HG02884 (cell line): Measurements from ENCODE around the gene CYP20A1.
"Not testable (repeated sequence)": the region's sequence is repeated elsewhere in the genome, so short reads cannot be mapped to it uniquely, and the experiment has no call there.

Source experiments
- ATAC-seq: cut with Tn5 transposase; IDR thresholded peaks from one replicate; pipeline ENCODE4 v1.9.1; 2021; ENCODE audit warnings: mild to moderate bottlenecking, moderate library complexity; ENCODE audit not compliant: unreplicated experiment

The CYP20A1 gene, protein sequence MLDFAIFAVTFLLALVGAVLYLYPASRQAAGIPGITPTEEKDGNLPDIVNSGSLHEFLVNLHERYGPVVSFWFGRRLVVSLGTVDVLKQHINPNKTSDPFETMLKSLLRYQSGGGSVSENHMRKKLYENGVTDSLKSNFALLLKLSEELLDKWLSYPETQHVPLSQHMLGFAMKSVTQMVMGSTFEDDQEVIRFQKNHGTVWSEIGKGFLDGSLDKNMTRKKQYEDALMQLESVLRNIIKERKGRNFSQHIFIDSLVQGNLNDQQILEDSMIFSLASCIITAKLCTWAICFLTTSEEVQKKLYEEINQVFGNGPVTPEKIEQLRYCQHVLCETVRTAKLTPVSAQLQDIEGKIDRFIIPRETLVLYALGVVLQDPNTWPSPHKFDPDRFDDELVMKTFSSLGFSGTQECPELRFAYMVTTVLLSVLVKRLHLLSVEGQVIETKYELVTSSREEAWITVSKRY

DNA sequence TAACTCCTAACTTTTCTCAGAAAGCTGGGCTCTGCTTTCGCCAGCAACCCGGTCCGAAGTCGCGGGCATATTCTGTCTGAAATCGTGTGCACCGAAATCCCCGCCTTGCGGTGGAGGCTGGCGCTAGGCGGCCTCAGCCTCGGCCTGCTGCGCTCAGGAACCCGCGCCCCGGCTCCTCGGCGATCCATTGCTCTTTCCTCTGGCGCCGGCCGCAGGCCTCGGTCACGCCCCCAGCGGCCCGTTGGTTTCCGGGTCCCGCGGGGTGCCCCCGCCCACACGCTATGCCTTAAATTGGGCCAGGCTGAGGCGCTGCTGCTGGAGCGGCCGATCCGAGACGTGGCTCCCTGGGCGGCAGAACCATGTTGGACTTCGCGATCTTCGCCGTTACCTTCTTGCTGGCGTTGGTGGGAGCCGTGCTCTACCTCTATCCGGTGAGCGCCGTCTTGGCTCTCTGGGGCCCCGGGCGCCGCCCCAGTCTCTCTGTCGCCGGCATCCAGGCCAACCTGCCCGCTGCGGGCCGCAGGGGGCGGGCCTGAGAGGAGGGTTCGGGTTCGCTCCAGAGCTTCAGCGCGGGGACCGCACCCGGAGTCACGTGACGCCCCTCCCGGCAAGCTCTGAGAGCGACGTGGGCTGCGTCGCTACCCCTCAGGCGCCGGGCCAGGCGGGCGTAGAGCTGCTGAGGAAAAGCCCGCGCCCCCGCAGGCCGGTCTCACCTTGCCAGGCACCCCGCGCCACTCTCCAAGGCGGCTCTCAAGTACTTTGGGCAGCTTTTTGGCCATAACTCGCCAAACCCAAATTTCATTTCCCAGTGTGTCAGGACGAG is at the start of gene CYP20A1:
CYP20A1 (plus strand) TSS at position 315 of the 823 bp plus-strand sequence; CDS start at position 360, 45 bp downstream.
- peak; percentile 85 for ATAC-seq

DNA sequence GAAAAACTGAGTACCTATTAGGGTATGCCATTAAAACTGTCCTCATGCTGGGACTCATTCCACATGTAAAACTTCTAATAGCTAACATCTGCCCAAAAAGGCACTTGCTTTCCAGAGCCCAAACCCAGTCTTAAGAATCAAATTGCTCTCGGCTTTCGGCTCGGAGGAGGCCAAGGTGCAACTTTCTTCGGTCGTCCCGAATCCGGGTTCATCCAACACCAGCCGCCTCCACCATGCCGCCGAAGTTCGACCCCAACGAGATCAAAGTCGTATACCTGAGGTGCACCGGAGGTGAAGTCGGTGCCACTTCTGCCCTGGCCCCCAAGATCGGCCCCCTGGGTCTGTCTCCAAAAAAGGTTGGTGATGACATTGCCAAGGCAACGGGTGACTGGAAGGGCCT is 48.3 kb upstream of the CYP20A1 start:
- ATAC-seq: not testable (repeated sequence)

DNA sequence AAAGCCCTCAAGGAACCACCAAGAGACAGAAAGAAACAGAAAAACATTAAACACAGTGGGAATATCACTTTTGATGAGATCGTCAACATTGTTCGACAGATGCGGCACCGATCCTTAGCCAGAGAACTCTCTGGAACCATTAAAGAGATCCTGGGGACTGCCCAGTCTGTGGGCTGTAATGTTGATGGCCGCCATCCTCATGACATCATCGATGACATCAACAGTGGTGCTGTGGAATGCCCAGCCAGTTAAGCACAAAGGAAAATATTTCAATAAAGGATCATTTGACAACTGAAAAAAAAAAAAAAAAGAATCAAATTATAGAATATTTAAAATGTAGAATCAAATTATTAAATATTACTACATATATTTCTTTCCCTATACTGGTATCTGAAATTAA is 47.8 kb upstream of the CYP20A1 start:
- ATAC-seq: not testable (repeated sequence)

DNA sequence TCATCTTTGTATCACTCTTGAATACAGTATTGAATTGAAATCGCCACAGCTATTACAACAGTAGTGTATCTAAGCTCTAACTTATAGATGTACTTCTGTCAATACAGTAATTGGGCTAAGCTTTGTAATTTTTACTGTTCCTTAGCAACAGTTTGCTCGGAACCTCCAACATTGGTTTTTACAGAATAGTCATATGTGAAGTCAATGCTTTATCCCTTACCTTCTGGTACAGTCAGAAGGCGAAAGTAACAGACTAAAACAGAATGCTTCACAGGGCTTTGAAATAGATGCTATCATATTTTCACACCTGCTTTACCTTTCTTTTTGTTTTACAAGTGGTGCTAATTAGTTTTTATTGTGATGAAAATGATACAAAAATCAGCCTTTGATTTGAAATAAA is 46.9 kb upstream of the CYP20A1 start:
- ATAC-seq: no peak

DNA sequence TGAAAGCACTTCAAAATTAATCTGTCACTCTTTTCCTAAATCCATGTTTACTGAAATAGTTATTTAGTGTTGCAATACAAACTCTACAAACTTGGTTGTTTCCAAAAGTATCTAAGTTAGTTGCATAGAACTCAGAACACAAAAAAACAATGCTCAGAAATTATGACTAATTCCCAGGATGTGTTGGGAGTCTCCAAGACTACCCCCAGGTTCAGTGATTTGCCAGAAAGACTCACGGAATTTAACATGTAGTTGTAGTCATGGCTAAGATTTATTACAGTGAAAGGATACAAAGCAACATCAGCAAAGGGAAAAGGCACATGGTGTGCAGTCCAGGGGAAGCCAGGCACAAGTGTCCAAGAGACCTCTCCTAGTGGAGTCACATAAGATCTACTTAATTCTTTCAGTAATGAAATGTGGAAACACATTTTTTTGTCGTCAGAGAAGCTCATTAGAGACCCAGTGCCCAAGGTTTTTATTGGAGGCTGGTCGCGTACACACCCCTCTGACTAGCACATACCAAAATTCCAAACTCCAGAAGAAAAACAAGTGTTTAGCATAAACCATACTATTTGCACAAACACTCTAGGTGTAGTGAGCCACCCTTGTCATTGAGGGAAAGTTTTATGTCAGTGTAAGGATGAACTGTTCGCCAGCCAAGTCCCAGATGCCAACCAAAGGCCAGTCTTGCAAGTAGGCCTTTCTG is 43.3 kb upstream of the CYP20A1 start:
- no peak for ATAC-seq

DNA sequence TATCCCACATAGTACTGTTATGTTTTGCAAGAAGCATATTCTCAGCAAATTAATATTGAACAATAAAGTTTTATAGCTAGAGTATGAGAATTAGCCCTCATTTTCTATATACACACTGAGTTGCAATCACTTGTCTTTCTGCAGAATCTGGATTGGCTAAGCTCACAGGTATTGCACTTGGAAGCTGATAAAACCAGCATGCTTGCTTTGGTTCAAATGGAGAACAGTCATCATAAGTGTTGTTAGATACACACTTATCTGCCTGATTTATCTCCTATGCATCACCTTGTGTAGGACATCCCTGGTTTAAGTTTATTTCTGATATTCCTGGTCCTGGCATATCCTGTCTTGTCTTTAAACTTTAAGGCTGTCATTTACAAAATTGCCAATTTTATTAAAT is 38.0 kb upstream of the CYP20A1 start:
- ATAC-seq: no peak

DNA sequence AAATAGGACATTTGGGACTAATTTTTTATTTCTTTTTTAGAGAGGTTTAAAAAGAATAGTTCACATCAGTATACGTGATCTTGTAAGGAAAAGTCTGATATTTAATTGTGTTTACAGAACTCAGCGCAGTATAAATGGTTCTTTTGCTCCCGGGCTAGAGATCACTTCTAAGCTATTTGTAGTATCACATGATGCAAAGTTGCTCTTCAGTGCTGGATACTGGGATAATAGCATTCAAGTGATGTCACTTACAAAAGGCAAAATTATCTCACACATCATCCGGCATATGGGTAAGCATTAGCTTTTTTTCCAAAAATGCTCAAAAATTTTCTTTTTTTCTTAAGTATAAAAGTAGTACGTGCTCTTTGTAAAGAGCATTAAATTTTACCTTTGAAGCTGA is 37.4 kb upstream of the CYP20A1 start:
- ATAC-seq: no peak

DNA sequence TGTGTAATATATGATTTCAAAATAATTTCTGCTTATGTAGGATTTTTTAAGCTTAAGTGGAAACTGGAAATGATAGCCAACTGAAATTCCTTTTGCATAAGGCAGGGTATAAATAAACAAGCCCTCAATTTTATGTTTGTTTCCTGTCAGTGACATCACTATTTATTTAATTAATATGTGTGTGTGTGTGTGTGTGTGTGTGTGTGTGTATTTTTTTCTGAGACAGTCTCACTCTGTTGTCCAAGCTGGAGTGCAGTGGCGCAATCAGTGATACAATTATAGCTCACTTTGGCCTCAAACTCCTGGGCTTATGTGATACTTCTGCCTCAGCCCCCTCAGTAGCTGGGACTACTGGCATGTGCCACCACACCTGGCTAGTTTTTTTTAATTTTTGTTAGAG is 29.3 kb upstream of the CYP20A1 start:
- ATAC-seq: no peak

DNA sequence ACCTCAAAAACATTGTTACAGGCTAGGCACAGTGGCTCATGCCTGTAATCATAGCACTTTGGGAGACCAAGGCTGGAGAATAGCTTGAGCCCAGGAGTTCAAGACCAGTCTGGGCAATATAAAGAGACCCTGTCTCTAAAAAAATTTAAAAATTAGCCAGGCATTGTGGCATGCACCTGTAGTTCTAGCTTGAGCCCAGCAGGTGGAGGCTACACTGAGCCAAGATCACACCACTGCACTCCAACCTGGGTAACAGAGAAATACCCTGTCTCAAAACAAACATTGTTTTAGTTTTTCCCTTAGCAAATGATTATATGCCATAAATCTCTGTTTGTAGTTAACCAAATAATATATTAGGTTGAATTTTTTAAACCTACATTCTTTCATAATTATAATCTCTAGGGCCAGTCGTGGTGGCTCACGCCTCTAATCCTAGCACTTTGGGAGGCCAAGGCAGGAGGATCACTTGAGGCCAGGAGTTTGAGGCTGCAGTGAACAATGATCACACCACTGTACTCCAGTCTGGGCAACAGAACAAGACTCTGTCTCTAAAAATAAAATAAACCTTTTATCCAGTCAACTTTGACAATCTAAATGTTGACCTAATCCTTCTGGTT is 13.3 kb upstream of the CYP20A1 start:
- ATAC-seq: no peak

DNA sequence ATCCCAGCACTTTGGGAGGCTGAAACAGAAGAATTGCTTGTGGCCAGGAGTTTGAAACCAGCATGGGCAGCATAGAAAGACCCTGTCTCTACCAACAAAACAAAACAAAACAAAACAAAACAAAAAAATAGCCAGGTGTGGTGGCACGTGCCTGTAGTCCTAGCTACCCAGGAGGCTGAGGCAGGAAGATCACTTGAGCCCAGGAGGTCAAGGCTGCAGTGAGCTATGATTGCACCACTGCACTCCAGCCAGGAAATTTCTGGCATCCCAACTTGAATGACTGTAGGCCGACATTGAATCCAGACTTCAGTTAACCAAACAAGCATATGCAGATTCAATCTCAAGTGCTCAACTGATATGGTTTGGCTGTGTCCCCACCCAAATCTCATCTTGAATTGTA is 9.1 kb upstream of the CYP20A1 start:
- ATAC-seq: not testable (repeated sequence)

DNA sequence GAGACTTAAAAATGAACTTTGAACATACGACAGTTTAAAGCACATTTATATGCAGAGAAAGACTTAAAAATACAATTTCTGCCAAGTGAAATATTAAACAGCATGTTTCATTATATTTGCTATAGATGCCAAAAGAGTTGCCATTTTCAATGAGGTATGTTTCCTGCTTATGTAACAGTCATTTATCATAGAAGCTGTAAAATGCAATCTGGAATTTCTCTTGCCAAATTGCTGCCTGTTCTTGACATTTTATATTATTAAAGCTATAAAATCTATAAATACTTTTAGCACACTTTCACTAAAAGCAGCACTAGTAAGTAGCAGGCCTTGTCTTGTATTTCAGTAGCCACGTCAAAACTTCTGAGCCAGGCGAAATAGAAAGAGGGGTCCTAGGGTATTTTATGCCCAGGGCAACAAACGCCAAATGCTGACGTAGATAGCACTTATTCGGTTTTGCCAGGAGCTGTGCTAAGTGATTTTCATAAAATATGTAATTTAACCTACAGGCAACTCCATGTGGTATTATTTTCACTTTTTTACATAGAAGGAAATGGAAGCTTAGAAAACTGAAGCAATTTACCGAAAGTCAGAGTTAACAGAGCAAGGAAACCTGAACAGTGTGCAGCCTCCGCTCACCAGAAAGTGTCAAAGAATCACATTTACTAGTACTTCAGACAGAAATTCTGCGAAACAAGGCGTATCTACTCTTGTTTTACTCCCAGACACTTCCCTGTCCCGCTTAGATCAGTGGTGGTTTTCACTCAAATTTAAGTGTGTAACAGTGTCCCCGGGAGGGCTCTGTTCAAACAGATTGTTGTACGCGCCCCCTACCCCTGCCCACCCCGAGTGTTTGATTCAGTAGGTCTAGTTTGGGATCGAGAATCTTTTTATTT is 1.2 kb upstream of the CYP20A1 start:
- no peak for ATAC-seq

DNA sequence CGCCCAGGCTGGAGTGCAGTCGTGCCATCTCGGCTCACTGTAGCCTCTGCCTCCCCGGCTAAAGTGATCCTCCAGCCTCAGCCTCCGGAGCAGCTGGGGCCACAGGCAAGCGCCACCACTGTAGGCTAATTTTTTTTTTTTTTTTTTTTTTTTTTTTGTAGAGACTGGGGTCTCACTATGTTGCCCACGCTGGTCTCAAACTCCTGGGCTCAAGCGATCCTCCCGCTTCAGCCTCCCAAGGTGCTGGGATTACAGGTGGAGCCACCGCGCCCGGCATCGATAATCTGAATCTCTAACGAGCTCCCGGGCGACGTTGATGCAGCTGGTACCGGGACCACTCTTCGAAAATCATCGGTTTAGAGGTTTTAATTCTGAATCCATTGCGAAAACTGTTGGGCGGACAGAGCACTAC is 520 bp upstream of the CYP20A1 start:
- ATAC-seq: no peak

DNA sequence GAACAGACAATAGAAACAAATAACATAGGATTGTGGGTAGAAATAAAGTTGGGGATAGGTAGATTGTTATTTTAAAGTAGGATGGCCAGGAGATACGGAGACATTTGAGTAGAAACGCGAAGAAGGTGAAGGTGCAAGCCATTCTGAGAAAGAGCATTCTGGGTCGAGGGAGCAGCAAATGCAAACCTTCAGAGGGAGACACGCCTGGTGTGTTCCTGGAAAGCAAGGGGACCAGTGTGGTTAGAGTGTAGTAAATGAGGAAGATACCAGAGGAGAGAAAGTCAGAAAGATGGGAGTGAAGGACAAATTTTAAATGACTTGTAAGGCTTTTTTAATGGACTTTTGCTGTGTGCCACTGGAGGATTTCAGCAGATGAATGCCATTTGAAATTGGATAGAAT is 1.7 kb downstream of the CYP20A1 start:
- no peak for ATAC-seq

DNA sequence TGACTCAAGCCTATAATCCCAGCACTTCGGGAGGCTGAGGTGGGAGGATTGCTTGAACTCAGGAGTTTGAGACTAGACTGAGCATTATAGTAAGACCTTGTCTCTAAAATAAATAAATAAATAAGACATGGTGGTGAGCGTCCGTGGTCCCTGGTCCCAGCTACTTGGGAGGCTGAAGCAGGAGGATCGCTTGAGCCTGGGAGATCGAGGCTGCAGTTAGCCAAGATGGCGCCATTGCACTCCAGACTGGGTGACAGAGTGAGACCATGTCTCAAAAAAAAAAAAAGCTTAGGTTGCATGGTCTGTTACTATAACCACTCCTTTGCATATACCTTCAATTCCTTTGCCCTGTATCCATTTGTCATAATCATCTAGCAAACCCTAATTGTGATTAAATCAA is 3.7 kb downstream of the CYP20A1 start:
- ATAC-seq: no peak

DNA sequence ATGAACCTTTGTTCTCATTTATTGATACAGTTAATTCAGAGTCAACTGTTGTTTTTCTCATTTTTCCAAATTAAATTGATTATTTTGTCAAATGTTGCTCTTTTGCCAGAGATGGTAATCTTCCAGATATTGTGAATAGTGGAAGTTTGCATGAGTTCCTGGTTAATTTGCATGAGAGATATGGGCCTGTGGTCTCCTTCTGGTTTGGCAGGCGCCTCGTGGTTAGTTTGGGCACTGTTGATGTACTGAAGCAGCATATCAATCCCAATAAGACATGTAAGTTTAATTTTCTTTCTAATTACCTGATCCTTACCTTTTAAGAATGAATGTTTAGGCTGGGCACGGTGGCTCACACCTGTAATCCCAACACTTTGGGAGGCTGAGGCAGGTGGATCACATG is 7.8 kb downstream of the CYP20A1 start:
- no peak for ATAC-seq

DNA sequence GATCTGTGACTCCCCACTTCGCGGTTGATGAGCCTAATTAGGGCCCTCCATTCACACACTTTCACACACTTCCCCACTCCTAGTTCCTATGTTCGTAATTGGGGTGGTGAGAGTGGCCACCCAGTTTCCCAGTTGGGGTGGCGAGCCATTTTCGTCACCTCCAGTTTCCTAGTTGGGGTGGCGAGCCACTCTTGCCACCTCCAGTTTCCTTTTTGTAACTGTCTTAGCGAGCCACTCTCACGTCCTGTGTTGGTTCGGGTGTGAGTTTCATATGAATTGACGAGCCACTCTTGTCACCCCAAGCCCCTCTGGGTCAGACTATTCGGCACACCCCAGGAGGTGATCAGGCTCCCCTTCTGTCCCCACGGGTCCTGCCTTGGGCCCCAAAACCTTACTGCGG is 14.0 kb downstream of the CYP20A1 start:
- ATAC-seq: no peak

DNA sequence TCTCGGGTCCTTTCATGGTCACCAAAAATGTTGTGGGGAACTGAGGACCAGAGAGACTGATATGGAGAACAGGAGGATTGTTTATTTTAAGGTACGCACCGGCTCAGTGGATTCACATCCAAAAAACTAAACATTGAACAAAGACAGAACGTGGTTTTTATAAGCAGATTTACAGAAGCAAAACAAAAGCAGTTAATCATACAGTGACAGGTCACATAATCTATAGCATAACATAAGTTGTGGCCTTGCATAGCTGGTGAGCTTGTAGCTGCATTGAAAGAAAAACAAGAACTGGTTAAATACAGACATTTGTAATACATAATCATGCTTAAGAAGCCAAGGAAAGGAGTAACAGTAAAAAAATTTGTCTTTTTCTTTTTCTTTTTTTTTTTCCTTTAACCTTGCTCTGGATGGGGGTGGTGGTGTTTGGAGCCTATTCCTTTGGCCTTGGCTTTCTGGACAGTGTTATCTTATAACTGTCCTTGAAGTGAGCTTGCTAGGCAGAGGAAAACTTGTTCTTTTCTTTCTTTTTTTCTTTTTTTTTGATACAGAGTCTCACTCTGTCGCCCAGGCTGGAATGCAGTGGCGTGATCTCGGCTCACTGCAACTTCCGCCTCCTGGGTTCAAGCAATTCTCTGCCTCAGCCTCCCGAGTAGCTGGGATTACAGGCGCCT is 14.7 kb downstream of the CYP20A1 start:
- not testable (repeated sequence) for ATAC-seq

DNA sequence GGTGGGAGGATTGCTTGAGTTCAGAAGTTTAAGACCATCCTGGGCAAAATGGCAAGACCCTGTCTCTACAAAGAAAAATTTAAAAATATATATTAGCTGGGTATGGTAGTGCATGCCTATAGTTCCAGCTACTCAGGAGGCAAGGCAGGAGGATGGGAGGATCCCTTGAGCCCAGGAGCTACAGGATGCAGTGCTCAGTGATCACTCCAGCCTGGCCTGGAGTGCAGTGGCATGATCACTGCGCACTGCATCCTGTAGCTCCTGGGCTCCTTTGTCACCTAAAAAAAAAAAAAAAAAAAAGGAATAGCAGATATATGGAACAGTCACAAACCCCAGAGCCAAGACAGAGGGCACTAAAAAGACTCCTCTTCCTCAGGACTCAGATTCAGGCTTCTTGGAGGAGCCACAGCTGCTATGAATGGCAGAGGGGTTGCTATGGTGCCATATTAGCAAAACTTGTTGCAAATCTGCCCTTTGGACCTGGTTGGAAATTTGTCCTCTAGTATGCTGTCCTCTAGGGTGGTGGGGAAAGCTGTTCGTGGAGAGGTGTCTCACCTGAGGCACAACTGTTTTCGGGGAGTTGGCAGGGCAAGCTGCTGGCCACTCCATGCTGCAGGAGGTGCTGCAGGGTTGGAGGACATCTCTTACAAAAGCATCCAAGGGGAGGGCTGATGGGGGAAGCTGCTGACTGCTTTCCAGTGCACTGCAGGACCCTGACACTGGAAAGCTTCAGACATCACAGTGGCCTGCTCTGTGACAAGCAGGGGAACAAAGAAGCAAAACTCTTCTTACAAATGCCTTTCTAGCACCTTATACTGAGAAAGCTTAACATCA is 22.7 kb downstream of the CYP20A1 start:
- ATAC-seq: no peak
